Mammary epithelial cell (primary cell): ENCODE data around the gene EYS.

Experiments
- CTCF ChIP-seq, 2 donors: IDR thresholded peaks in 1 of 2; conservative IDR thresholded peaks in 1 of 2; 2 replicates each; pipeline ENCODE4 v1.5.1; 2011 to 2012; ENCODE audit warnings: inconsistent platforms in 2 of 2, low read length in 2 of 2, mild to moderate bottlenecking in 2 of 2, control low read depth in 1 of 2, low read depth in 1 of 2; ENCODE audit not compliant: insufficient read depth in 1 of 2; ENCODE audit errors: extremely low read depth in 1 of 2
- EZH2 ChIP-seq: IDR thresholded peaks from 2 replicates; pipeline ENCODE4 v1.6.1; 2012; ENCODE audit warnings: low read length, inconsistent platforms, borderline replicate concordance

DNA sequence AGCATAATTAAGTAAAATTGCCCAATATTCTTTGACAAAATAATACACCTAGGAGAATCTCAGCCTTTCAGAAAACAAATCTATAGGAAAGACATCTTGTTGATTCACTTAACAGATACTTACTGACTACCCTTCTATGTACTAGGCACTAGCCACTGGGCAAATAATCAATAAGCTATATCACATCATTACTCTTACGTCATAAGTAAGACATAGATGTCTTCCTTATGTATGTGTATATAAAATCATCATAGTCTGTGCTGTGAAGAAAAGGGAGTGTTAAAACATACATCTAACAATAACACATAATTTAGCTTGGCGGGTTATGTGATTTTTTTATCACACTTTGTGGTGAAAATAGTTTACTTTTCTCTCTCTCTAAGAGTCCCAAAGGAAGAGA lies 733.9 kb downstream of the EYS start:
- TF ChIP-seq CTCF (conservative IDR thresholded peaks at IDR 0.05 in 1 of 2, IDR thresholded peaks at IDR 0.05 in 1 of 2; ENCODE audit: extremely low read depth in 1 of 2, insufficient read depth in 1 of 2, low read depth in 1 of 2, low read length in 2 of 2) (no peak), EZH2 (no peak)
